NB4 (cell line): ENCODE measurements around the gene LRCOL1.

ENCODE experiments used
- CTCF ChIP-seq: IDR thresholded peaks from one replicate; pipeline ENCODE4 v1.5.1; 2012; ENCODE audit warnings: low read depth, low read length
- MYC ChIP-seq: IDR thresholded peaks from 2 replicates; pipeline ENCODE4 v1.6.1; 2011; ENCODE audit warnings: low read depth, low read length
- POLR2A ChIP-seq: IDR thresholded peaks from 2 replicates; pipeline ENCODE4 v1.6.1; 2011; ENCODE audit warnings: mild to moderate bottlenecking; ENCODE audit not compliant: insufficient read length; ENCODE audit errors: extremely low read depth

DNA sequence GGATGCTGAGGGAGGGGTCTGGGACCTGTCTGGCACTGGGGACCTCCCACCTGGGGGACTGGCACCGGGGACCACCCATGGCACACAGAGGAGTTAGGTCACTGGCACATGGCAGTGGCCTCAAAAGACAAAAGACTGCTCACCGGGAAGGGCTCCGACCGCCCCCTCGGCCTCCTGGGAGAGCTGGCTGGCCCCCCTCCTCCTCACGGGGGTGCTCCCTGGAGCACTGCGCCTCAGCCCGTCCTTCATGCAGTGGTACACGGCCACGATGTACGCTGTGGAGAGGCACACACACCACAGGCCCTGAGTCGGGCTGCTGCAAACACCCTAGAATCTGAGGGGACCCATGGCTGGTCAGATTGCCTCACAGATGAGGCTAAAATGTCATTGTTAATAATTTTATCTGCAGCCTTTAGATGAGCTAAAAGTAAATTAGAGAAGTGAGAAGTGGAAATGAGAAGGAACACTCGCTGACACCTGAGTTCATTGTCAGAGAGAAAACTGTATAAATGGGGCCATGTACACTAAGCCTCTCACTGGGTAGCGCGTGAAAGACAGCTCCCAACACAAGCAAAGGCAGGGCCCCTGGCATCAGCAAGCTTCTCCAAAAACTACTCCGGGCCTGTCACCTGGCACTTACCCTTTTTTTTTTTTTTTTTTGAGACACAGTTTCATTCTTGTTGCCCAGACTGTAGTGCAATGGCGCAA lies 22.3 kb upstream of the LRCOL1 start:
- TF ChIP-seq CTCF (no peak), POLR2A (no peak), MYC (no peak)
